Activated CD4-positive, alpha-beta T cell treated with anti-CD3 and anti-CD28 coated beads for 48 hours (primary cell): ENCODE measurements around the gene TNRC6A.
A peak's percentile ranks its signal among the peaks of the same experiment; 100 is the strongest.
"Not testable (repeated sequence)": the region's sequence is repeated elsewhere in the genome, so short reads cannot be mapped to it uniquely, and the experiment has no call there.

Source experiments
- DNase-seq: peaks from one replicate; pipeline ENCODE4 v3.0.0-alpha.2; 2020

TNRC6A gene

GRCh38 chr16:24728891-24729242, 584 bp upstream of the TNRC6A start:
- no peak for DNase-seq

GRCh38 chr16:24729951-24730815, 732 bp downstream of the TNRC6A start:
- DNase-seq, result peak; percentile 42

GRCh38 chr16:24730914-24731313, 1.5 kb downstream of the TNRC6A start:
- no peak for DNase-seq

GRCh38 chr16:24731722-24732419, 2.4 kb downstream of the TNRC6A start:
- no peak for DNase-seq

GRCh38 chr16:24734382-24734781, 4.9 kb downstream of the TNRC6A start:
- DNase-seq, result no peak

GRCh38 chr16:24736758-24737157, 7.3 kb downstream of the TNRC6A start:
- DNase-seq, result no peak

GRCh38 chr16:24737391-24737871, 8.0 kb downstream of the TNRC6A start:
- no peak for DNase-seq

- DNase-seq, result no peak
Observed at GRCh38 chr16:24737916-24738594, 8.6 kb downstream of the TNRC6A start.

GRCh38 chr16:24738895-24739294, 9.4 kb downstream of the TNRC6A start:
- no peak for DNase-seq

- DNase-seq, result no peak
Observed at GRCh38 chr16:24741862-24742261, 12.4 kb downstream of the TNRC6A start.

- not testable (repeated sequence) for DNase-seq
Observed at GRCh38 chr16:24742610-24743009, 13.2 kb downstream of the TNRC6A start.

GRCh38 chr16:24745391-24745790, 15.9 kb downstream of the TNRC6A start:
- DNase-seq, result no peak

GRCh38 chr16:24745791-24746190, 16.3 kb downstream of the TNRC6A start:
- DNase-seq, result no peak

- no peak for DNase-seq
Observed at GRCh38 chr16:24747441-24747840, 18.0 kb downstream of the TNRC6A start.

GRCh38 chr16:24748242-24748641, 18.8 kb downstream of the TNRC6A start:
- no peak for DNase-seq

- DNase-seq, result no peak
Observed at GRCh38 chr16:24749310-24749709, 19.9 kb downstream of the TNRC6A start.

GRCh38 chr16:24749872-24750271, 20.4 kb downstream of the TNRC6A start:
- DNase-seq, result not testable (repeated sequence)

- DNase-seq, result no peak
Observed at GRCh38 chr16:24753000-24753399, 23.5 kb downstream of the TNRC6A start.

- DNase-seq, result peak; percentile 29
Observed at GRCh38 chr16:24753437-24753836, 24.0 kb downstream of the TNRC6A start.

GRCh38 chr16:24754543-24754942, 25.1 kb downstream of the TNRC6A start:
- no peak for DNase-seq

GRCh38 chr16:24755201-24755874, 25.9 kb downstream of the TNRC6A start:
- no peak for DNase-seq

GRCh38 chr16:24758373-24758772, 28.9 kb downstream of the TNRC6A start:
- no peak for DNase-seq

- no peak for DNase-seq
Observed at GRCh38 chr16:24759006-24759405, 29.6 kb downstream of the TNRC6A start.
